PC-3 (cell line): Measurements from ENCODE around the gene PTOV1. TPM values are rescaled to one million over a fixed set of nuclear protein-coding genes. Genes with fewer than 3 reads are reported as not detected.

Experiments used
- ATAC-seq: fragments of 200-7000 bp; cut with Tn5 transposase; 2 replicates; pipeline ENCODE4 v1.9.1; 2020; ENCODE audit warnings: mild to moderate bottlenecking, moderate library complexity
- BruUV-seq: library from RNA; stranded (reverse); fragments of 400-500 nt; replicated peaks from 2 replicates; lab custom pipeline; 2021; lab: Mats Ljungman, UMichigan
- CTCF ChIA-PET: fragments of 300-600 bp; sonication (Branson Sonifier 250); formaldehyde crosslinking; loops from one replicate; lab custom pipeline; 2022; ENCODE audit warnings: antibody characterized with exemption; lab: Charles Lee
- POLR2A ChIA-PET: fragments of 300-600 bp; sonication (Branson Sonifier 250); formaldehyde crosslinking; loops from one replicate; lab custom pipeline; 2022; ENCODE audit warnings: antibody characterized with exemption; ENCODE audit not compliant: unreplicated experiment; lab: Charles Lee
- DNase-seq: peaks from one replicate; pipeline ENCODE4 v3.0.0-alpha.2; 2015
- H2AFZ ChIP-seq: fragments of 300-600 bp; sonication (generic); 2 replicates; pipeline ENCODE4 v1.6.0; 2016; ENCODE audit warnings: antibody characterized with exemption, low read length
- H3F3A ChIP-seq: fragments of 300-600 bp; sonication (generic); one replicate; pipeline ENCODE4 v1.6.0; 2017; ENCODE audit warnings: antibody characterized with exemption, low read length, control low read depth, mild to moderate bottlenecking; ENCODE audit not compliant: unreplicated experiment
- H3K27ac ChIP-seq: fragments of 300-600 bp; sonication (generic); 2 replicates; pipeline ENCODE4 v1.5.1; 2016; ENCODE audit warnings: mild to moderate bottlenecking, low read length
- H3K27me3 ChIP-seq: fragments of 300-600 bp; sonication (generic); 2 replicates; pipeline ENCODE4 v1.6.1; 2016; ENCODE audit warnings: low read length, mixed read lengths
- H3K36me3 ChIP-seq: fragments of 300-600 bp; sonication (generic); 2 replicates; pipeline ENCODE4 v1.6.1; 2016; ENCODE audit warnings: low read depth, mixed run types, low read length, mixed read lengths
- H3K4me1 ChIP-seq: fragments of 300-600 bp; sonication (generic); 2 replicates; pipeline ENCODE4 v1.5.1; 2016; ENCODE audit warnings: low read length; ENCODE audit not compliant: insufficient read depth
- H3K4me2 ChIP-seq: fragments of 300-600 bp; sonication (generic); 2 replicates; pipeline ENCODE4 v1.6.0; 2016; ENCODE audit warnings: low read length
- H3K4me3 ChIP-seq: fragments of 300-600 bp; sonication (generic); 2 replicates; pipeline ENCODE4 v1.5.1; 2016; ENCODE audit warnings: mild to moderate bottlenecking, low read length, mixed read lengths
- H3K79me2 ChIP-seq: fragments of 300-600 bp; sonication (generic); 2 replicates; pipeline ENCODE4 v1.6.1; 2017; ENCODE audit warnings: low read length, mixed read lengths
- H3K9ac ChIP-seq: fragments of 300-600 bp; sonication (generic); 2 replicates; pipeline ENCODE4 v1.6.0; 2016; ENCODE audit warnings: mild to moderate bottlenecking, low read length
- H3K9me2 ChIP-seq: fragments of 300-600 bp; sonication (generic); replicated peaks from 2 replicates; pipeline ENCODE4 v1.6.1; 2016; ENCODE audit warnings: mixed run types, low read length, mixed read lengths
- H3K9me3 ChIP-seq: fragments of 300-600 bp; sonication (generic); 2 replicates; pipeline ENCODE4 v1.6.1; 2016; ENCODE audit warnings: low read length, mixed read lengths
- H4K20me1 ChIP-seq: fragments of 300-600 bp; sonication (generic); 2 replicates; pipeline ENCODE4 v1.6.1; 2016; ENCODE audit warnings: low read length, mixed read lengths
- EZH2 ChIP-seq: fragments of 300-600 bp; sonication (generic); IDR thresholded peaks from one replicate; pipeline ENCODE4 v1.6.1; 2017; ENCODE audit warnings: antibody characterized with exemption, mild to moderate bottlenecking, low read length; ENCODE audit not compliant: unreplicated experiment
- EZH2phosphoT487 ChIP-seq: fragments of 300-600 bp; sonication (generic); IDR thresholded peaks from 2 replicates; pipeline ENCODE4 v1.6.1; 2018; ENCODE audit warnings: mild to moderate bottlenecking, antibody characterized with exemption, low read length, borderline replicate concordance
- intact Hi-C: fragments of 100-400 bp; cut with micrococcal nuclease; formaldehyde crosslinking; loops from 2 replicates; pipeline ENCODE4 v1.9.0; 2023
- total RNA-seq: library from RNA; depleted of rRNA; stranded (reverse); fragments of >200 nt; gene quantifications from 2 replicates; pipeline ENCODE4 v1.2.3, GENCODE V29; 2014
- TF ChIP-seq, protein P1 (sequence below): fragments of 300-600 bp; sonication (generic); conservative IDR thresholded peaks from 2 replicates; pipeline ENCODE4 v1.5.1; 2017; ENCODE audit warnings: antibody characterized with exemption, low read depth, mild to moderate bottlenecking, low read length

The PTOV1 gene
- total RNA-seq, 1 experiment from 2014 or later = 148 TPM

DNA sequence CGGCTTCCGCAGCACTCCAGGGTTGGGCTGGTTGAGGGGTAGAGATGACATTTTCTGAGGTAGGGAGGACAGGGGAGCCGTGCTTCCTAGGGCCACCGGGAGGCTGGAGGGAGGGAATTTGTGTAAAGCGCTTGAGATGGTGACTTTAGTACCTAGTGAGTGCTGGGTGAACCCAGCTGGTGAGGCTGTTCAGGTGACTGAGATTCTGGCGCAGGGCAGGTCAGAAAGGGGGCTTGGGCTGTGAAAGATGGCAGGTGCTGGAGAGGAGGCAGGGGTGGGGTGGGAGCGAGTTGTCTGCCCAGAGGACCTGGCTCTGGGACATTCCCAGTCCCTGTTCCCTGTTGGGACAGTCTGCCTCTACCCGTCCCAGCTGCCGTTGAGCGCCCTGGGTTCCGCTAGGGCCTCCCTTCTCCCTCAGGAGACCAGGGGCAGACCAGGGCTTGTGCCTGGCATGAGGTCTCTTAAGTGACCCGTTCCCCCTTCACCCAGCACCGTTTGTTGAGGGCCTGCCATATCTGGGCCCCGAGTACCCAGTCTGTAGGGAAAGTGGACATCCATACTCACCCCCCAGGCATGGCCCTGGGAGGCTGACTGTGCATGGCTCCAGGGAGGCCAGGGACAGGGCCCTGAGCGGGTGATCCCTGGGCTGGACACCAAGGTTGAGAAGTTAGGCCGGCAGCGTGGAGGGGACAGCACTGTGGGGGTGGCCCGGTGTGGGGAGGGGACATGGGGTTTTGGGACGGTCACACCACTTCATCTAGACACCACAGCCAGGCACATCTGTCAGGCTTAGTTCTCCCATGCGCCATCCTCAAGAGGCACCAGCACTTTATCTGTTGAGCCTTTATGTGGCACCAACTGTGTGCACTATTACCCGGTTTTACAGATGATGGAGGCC lies 5.0 kb downstream of the PTOV1 start:
- Histone ChIP-seq H4K20me1 (peaks cover 29% of the 10 kb centered on the region; the same call in 1 of the 2 replicates), H3K9me3 (no peaks in the 10 kb centered on the region), H3F3A (peaks cover 5% of the 10 kb centered on the region), H2AFZ (no peak overlapping the region), H3K27me3 (no peaks in the 10 kb centered on the region), H3K9ac (no peak overlapping the region), H3K36me3 (peaks cover 33% of the 10 kb centered on the region), H3K9me2 (no peaks in the 10 kb centered on the region), H3K79me2 (peaks cover 29% of the 10 kb centered on the region), H3K4me3 (no peak overlapping the region), H3K4me1 (peaks cover 12% of the 10 kb centered on the region; the same call in 1 of the 2 replicates), H3K27ac (no peak overlapping the region), H3K4me2 (no peak overlapping the region)
- peak; percentile 0; the same call in 1 of the 2 replicates for ATAC-seq
- ChIA-PET CTCF (no interaction called here), POLR2A (no interaction called here)
- no TSS peak for BruUV-seq
- intact Hi-C loops = no loop called here
- no peak for TF ChIP-seq EZH2
- TF ChIP-seq, protein P1, sequence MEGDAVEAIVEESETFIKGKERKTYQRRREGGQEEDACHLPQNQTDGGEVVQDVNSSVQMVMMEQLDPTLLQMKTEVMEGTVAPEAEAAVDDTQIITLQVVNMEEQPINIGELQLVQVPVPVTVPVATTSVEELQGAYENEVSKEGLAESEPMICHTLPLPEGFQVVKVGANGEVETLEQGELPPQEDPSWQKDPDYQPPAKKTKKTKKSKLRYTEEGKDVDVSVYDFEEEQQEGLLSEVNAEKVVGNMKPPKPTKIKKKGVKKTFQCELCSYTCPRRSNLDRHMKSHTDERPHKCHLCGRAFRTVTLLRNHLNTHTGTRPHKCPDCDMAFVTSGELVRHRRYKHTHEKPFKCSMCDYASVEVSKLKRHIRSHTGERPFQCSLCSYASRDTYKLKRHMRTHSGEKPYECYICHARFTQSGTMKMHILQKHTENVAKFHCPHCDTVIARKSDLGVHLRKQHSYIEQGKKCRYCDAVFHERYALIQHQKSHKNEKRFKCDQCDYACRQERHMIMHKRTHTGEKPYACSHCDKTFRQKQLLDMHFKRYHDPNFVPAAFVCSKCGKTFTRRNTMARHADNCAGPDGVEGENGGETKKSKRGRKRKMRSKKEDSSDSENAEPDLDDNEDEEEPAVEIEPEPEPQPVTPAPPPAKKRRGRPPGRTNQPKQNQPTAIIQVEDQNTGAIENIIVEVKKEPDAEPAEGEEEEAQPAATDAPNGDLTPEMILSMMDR = no peak
- no peak for TF ChIP-seq EZH2phosphoT487
- peak; percentile 24 for DNase-seq

DNA sequence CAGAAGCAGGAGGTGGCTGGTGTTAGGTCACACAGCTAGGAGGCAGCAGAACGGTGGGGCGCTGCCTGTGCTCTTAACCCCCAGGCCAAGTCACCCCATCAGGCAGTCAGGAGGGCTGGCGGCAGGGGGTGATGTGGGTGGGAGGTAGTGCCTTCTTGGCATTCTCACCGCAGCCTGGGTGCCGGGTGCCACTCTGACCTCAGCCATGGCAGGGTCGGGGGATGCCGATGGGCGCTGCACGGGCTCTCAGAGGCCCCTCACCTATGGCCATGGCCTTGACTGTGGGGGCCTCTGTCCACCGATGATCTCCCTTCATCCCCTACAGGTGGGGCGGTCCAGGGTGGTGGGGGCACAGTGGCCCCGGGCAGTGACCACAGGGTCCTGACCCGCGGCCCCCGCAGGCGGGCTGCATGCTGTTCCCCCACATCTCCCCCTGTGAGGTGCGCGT lies 5.6 kb downstream of the PTOV1 start:
- intact Hi-C loops = no loop called here
- no peak overlapping the region for H2AFZ ChIP-seq
- DNase-seq (no peak), ATAC-seq (no peak)
- no peaks in the 10 kb centered on the region for H3K9me3 ChIP-seq
- H3K9ac ChIP-seq = no peak overlapping the region
- H3F3A ChIP-seq = peaks cover 5% of the 10 kb centered on the region
- H3K9me2 ChIP-seq = no peaks in the 10 kb centered on the region
- BruUV-seq = no TSS peak
- TF ChIP-seq, protein P1 = no peak
- TF ChIP-seq EZH2 (no peak), EZH2phosphoT487 (no peak)
- H3K36me3 ChIP-seq = peaks cover 37% of the 10 kb centered on the region
- ChIA-PET POLR2A (no interaction called here), CTCF (no interaction called here)
- peaks cover 29% of the 10 kb centered on the region for H3K79me2 ChIP-seq
- no peaks in the 10 kb centered on the region for H3K27me3 ChIP-seq
- peaks cover 12% of the 10 kb centered on the region; the same call in 1 of the 2 replicates for H3K4me1 ChIP-seq
- H3K27ac ChIP-seq = no peak overlapping the region
- peaks cover 29% of the 10 kb centered on the region; the same call in 1 of the 2 replicates for H4K20me1 ChIP-seq
- no peak overlapping the region for H3K4me3 ChIP-seq
- no peak overlapping the region for H3K4me2 ChIP-seq
